Panc1 (cell line): Measurements from ENCODE around the gene TMPRSS2.
A peak's percentile ranks its signal among the peaks of the same experiment; 100 is the strongest.

ENCODE experiments used
- POLR2AphosphoS5 ChIP-seq: IDR thresholded peaks from 2 replicates; pipeline ENCODE4 v1.6.1; 2012; ENCODE audit warnings: mild to moderate bottlenecking, low read depth, low read length, moderate library complexity
- REST ChIP-seq, 2 experiments: IDR thresholded peaks; 2 replicates each; pipeline ENCODE4 v1.6.1; 2011 to 2012; ENCODE audit warnings: low read depth in 2 of 2, control low read depth in 1 of 2, low read length in 1 of 2, mild to moderate bottlenecking in 1 of 2, moderate library complexity in 1 of 2; ENCODE audit not compliant: insufficient read depth in 1 of 2
- SIN3A ChIP-seq: IDR thresholded peaks from 2 replicates; pipeline ENCODE4 v1.6.1; 2012; ENCODE audit warnings: low read depth, mild to moderate bottlenecking, low read length, moderate library complexity, borderline replicate concordance; ENCODE audit not compliant: insufficient read depth
- TCF7L2 ChIP-seq: IDR thresholded peaks from 2 replicates; pipeline ENCODE4 v1.6.1; 2011; ENCODE audit warnings: mild to moderate bottlenecking, low read depth, low read length, inconsistent platforms
- TF ChIP-seq, protein P1 (sequence below): fragments of 450-650 bp; IDR thresholded peaks from 2 replicates; pipeline ENCODE4 v1.5.1; 2017; ENCODE audit warnings: mild to moderate bottlenecking

DNA sequence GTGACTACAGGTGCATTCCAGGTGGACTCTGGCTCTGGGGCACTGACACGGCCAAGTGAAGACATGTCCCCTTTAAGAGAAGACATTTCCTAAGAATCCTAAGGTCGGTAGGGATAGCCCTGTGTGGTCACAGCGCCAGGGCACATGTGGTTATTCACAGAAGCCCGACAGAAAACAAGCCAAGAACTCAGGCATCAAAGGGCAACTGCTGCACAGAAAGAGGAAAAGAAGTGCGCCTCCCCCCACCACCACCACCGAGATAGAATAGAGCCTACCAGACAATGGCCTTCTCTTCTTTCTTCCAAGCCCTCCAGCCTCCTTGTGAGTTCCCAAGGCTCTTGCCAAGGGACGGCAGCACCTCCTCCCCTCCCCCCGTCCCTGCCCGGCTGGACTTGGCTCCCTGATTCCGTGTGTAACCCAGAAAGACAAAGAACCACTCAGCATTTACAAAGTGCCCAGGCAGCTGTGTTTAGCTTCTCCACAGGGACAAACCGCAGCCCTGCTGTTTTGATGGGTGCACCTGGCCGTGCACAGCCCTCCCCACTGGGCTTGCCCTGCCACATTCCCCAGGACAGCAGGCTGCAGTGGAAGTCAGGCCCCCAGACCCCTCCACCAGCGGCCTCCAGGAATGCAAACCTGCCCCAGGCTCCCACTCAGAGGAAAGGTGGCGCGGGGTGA, 30.2 kb downstream of the TMPRSS2 start:
- TF ChIP-seq, protein P1, sequence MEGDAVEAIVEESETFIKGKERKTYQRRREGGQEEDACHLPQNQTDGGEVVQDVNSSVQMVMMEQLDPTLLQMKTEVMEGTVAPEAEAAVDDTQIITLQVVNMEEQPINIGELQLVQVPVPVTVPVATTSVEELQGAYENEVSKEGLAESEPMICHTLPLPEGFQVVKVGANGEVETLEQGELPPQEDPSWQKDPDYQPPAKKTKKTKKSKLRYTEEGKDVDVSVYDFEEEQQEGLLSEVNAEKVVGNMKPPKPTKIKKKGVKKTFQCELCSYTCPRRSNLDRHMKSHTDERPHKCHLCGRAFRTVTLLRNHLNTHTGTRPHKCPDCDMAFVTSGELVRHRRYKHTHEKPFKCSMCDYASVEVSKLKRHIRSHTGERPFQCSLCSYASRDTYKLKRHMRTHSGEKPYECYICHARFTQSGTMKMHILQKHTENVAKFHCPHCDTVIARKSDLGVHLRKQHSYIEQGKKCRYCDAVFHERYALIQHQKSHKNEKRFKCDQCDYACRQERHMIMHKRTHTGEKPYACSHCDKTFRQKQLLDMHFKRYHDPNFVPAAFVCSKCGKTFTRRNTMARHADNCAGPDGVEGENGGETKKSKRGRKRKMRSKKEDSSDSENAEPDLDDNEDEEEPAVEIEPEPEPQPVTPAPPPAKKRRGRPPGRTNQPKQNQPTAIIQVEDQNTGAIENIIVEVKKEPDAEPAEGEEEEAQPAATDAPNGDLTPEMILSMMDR, result no peak
- no peak for TF ChIP-seq POLR2AphosphoS5
- TF ChIP-seq SIN3A, result no peak
- no peak for TF ChIP-seq REST (IDR thresholded peaks at IDR 0.05; ENCODE audit: insufficient read depth in 1 of 2, low read depth in 2 of 2, low read length in 1 of 2)
- 0 out of 2 replicates have a peak, but pooled peaks have one; percentile 30 for TF ChIP-seq TCF7L2
